ENCODE data around the gene MAP3K4.
A peak's percentile ranks its signal among the peaks of the same experiment; 100 is the strongest.

The MAP3K4 gene
- total RNA-seq: 133 to 136 reads per million in 2 donors

- DNase-seq: peak; percentile 77
Observed at GRCh38 chr6:160991406-160992060, at the start of gene MAP3K4. MAP3K4 (plus strand) TSS chr6:160991769; CDS start chr6:160991932, 163 bp downstream.

- no peak for DNase-seq
Observed at GRCh38 chr6:160943997-160944396, 47.6 kb upstream of the MAP3K4 start.

- DNase-seq: no peak
Observed at GRCh38 chr6:160945516-160946177, 45.9 kb upstream of the MAP3K4 start.

GRCh38 chr6:160949531-160949930 lies 42.0 kb upstream of the MAP3K4 start:
- DNase-seq: no peak

- no peak for DNase-seq
Observed at GRCh38 chr6:160950507-160950906, 41.1 kb upstream of the MAP3K4 start.

GRCh38 chr6:160951187-160952030 lies 40.2 kb upstream of the MAP3K4 start:
- no peak for DNase-seq

- DNase-seq: no peak
Observed at GRCh38 chr6:160952633-160953281, 38.8 kb upstream of the MAP3K4 start.

GRCh38 chr6:160955508-160956295 lies 35.9 kb upstream of the MAP3K4 start:
- DNase-seq: no peak

GRCh38 chr6:160956300-160957035 lies 35.1 kb upstream of the MAP3K4 start:
- no peak for DNase-seq

- DNase-seq: no peak
Observed at GRCh38 chr6:160959726-160960435, 31.7 kb upstream of the MAP3K4 start.

- no peak for DNase-seq
Observed at GRCh38 chr6:160960839-160961238, 30.7 kb upstream of the MAP3K4 start.

GRCh38 chr6:160962835-160963623 lies 28.5 kb upstream of the MAP3K4 start:
- no peak for DNase-seq

GRCh38 chr6:160963651-160964050 lies 27.9 kb upstream of the MAP3K4 start:
- DNase-seq: no peak

GRCh38 chr6:160965893-160966292 lies 25.7 kb upstream of the MAP3K4 start:
- DNase-seq: no peak

- no peak for DNase-seq
Observed at GRCh38 chr6:160966493-160967229, 24.9 kb upstream of the MAP3K4 start.

GRCh38 chr6:160967351-160967750 lies 24.2 kb upstream of the MAP3K4 start:
- no peak for DNase-seq

GRCh38 chr6:160967833-160968232 lies 23.7 kb upstream of the MAP3K4 start:
- no peak for DNase-seq

- DNase-seq: no peak
Observed at GRCh38 chr6:160971171-160971570, 20.4 kb upstream of the MAP3K4 start.

GRCh38 chr6:160972111-160972510 lies 19.5 kb upstream of the MAP3K4 start:
- DNase-seq: no peak

All from activated gamma-delta T cell (primary cell).